HTR-8/SVneo (cell line): ENCODE results near the gene TMCO4.

ENCODE experiments used
- DNase-seq: peaks from one replicate; pipeline ENCODE4 v3.0.0; 2011; ENCODE audit warnings: low spot score, mixed read lengths; ENCODE audit not compliant: insufficient read length
- FAIRE-seq: peaks from 2 replicates; lab custom pipeline; 2011; peaks lifted over from hg19 to GRCh38; lab: Jason Lieb, UNC

Gene TMCO4

GRCh38 chr1:19730793-19731192, 68.9 kb downstream of the TMCO4 start:
- FAIRE-seq (no peak), DNase-seq (no peak)

- FAIRE-seq (no peak), DNase-seq (no peak)
Observed at GRCh38 chr1:19730232-19730631, 69.5 kb downstream of the TMCO4 start.

GRCh38 chr1:19728413-19729145, 71.1 kb downstream of the TMCO4 start:
- DNase-seq (no peak), FAIRE-seq (no peak)

- DNase-seq (no peak), FAIRE-seq (no peak)
Observed at GRCh38 chr1:19725606-19726005, 74.1 kb downstream of the TMCO4 start.

GRCh38 chr1:19723874-19724273, 75.8 kb downstream of the TMCO4 start:
- FAIRE-seq (no peak), DNase-seq (no peak)

- FAIRE-seq (no peak), DNase-seq (no peak)
Observed at GRCh38 chr1:19720973-19721372, 78.7 kb downstream of the TMCO4 start.

- FAIRE-seq = no peak
- no peak for DNase-seq
Observed at GRCh38 chr1:19720174-19720573, 79.5 kb downstream of the TMCO4 start.

GRCh38 chr1:19717467-19717866, 82.2 kb downstream of the TMCO4 start:
- FAIRE-seq (no peak), DNase-seq (no peak)

- no peak for FAIRE-seq
- peak; percentile 92 for DNase-seq
Observed at GRCh38 chr1:19715334-19716203, 84.1 kb downstream of the TMCO4 start.

GRCh38 chr1:19712928-19713327, 86.8 kb downstream of the TMCO4 start:
- DNase-seq = no peak
- no peak for FAIRE-seq

GRCh38 chr1:19710825-19711611, 88.7 kb downstream of the TMCO4 start:
- FAIRE-seq (no peak), DNase-seq (no peak)

GRCh38 chr1:19709260-19709793, 90.4 kb downstream of the TMCO4 start:
- FAIRE-seq (no peak), DNase-seq (no peak)

GRCh38 chr1:19708567-19709110, 91.1 kb downstream of the TMCO4 start:
- no peak for FAIRE-seq
- no peak for DNase-seq

GRCh38 chr1:19706136-19706535, 93.6 kb downstream of the TMCO4 start:
- no peak for FAIRE-seq
- no peak for DNase-seq

- FAIRE-seq = no peak
- no peak for DNase-seq
Observed at GRCh38 chr1:19705464-19705863, 94.3 kb downstream of the TMCO4 start.

- DNase-seq (peak; percentile 84), FAIRE-seq (peak; percentile 46)
Observed at GRCh38 chr1:19704247-19705113, 95.2 kb downstream of the TMCO4 start.

GRCh38 chr1:19703280-19703679, 96.4 kb downstream of the TMCO4 start:
- FAIRE-seq (no peak), DNase-seq (no peak)

GRCh38 chr1:19700079-19700777, 99.5 kb downstream of the TMCO4 start:
- no peak for DNase-seq
- FAIRE-seq = no peak

GRCh38 chr1:19698181-19698580, 101.5 kb downstream of the TMCO4 start:
- no peak for FAIRE-seq
- DNase-seq = no peak
